ENCODE results near the gene ZBTB7C. TPM values are rescaled to one million over a fixed set of nuclear protein-coding genes. Genes with fewer than 3 reads are reported as not detected.

ZBTB7C gene
- total RNA-seq, 1 experiment from 2014 or later, result 0.18 TPM

- intact Hi-C loops (cut with micrococcal nuclease; ENCODE audit: unreplicated experiment), result no loop called here
- no peaks in the 10 kb centered on the region for H3K27me3 ChIP-seq (replicated peaks; ENCODE audit: control insufficient read depth, insufficient read depth, low read length)
- Mint-ChIP-seq H3K27me3 (ENCODE audit: insufficient read depth, unreplicated experiment) (peaks cover 8% of the 10 kb centered on the region), H3K4me3 (ENCODE audit: unreplicated experiment) (no peak overlapping the region), H3K9me3 (ENCODE audit: unreplicated experiment) (no peaks in the 10 kb centered on the region), H3K4me1 (ENCODE audit: low read depth, unreplicated experiment) (no peaks in the 10 kb centered on the region), H3K27ac (ENCODE audit: unreplicated experiment) (no peak overlapping the region), H3K36me3 (ENCODE audit: insufficient read depth, unreplicated experiment) (no peaks in the 10 kb centered on the region)
- no TSS peak for BruUV-seq (replicated peaks)
- H3K36me3 ChIP-seq (ENCODE audit: control insufficient read depth, insufficient read depth, low read length), result no peaks in the 10 kb centered on the region
- ChIA-PET POLR2A (no interaction called here), CTCF (no interaction called here)
- no peaks in the 10 kb centered on the region for H3K4me1 ChIP-seq
- TF ChIP-seq, protein P1, sequence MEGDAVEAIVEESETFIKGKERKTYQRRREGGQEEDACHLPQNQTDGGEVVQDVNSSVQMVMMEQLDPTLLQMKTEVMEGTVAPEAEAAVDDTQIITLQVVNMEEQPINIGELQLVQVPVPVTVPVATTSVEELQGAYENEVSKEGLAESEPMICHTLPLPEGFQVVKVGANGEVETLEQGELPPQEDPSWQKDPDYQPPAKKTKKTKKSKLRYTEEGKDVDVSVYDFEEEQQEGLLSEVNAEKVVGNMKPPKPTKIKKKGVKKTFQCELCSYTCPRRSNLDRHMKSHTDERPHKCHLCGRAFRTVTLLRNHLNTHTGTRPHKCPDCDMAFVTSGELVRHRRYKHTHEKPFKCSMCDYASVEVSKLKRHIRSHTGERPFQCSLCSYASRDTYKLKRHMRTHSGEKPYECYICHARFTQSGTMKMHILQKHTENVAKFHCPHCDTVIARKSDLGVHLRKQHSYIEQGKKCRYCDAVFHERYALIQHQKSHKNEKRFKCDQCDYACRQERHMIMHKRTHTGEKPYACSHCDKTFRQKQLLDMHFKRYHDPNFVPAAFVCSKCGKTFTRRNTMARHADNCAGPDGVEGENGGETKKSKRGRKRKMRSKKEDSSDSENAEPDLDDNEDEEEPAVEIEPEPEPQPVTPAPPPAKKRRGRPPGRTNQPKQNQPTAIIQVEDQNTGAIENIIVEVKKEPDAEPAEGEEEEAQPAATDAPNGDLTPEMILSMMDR (IDR thresholded peaks at IDR 0.05; ENCODE audit: insufficient read depth in 1 of 2, low read depth in 1 of 2, low read length in 1 of 2, severe bottlenecking in 1 of 2, unreplicated experiment in 1 of 2), result no peak
- no peak for DNase-seq
- H3K9me3 ChIP-seq, result no peaks in the 10 kb centered on the region
- no peak overlapping the region for H3K4me3 ChIP-seq (ENCODE audit: low read depth, low read length)
Measured at GRCh38 chr18:48098538-48098937, 310.6 kb downstream of the ZBTB7C start.

- Histone ChIP-seq H3K4me3 (ENCODE audit: low read depth, low read length) (no peak overlapping the region), H3K9me3 (no peaks in the 10 kb centered on the region), H3K36me3 (ENCODE audit: control insufficient read depth, insufficient read depth, low read length) (no peaks in the 10 kb centered on the region), H3K27me3 (replicated peaks; ENCODE audit: control insufficient read depth, insufficient read depth, low read length) (no peaks in the 10 kb centered on the region), H3K4me1 (no peaks in the 10 kb centered on the region)
- BruUV-seq (replicated peaks), result no TSS peak
- peaks cover 7% of the 10 kb centered on the region for H3K27me3 Mint-ChIP-seq (ENCODE audit: insufficient read depth, unreplicated experiment)
- no peak for DNase-seq
- H3K9me3 Mint-ChIP-seq (ENCODE audit: unreplicated experiment), result no peaks in the 10 kb centered on the region
- intact Hi-C loops (cut with micrococcal nuclease; ENCODE audit: unreplicated experiment), result no loop called here
- TF ChIP-seq, protein P1 (IDR thresholded peaks at IDR 0.05; ENCODE audit: insufficient read depth in 1 of 2, low read depth in 1 of 2, low read length in 1 of 2, severe bottlenecking in 1 of 2, unreplicated experiment in 1 of 2), result no peak
- no peaks in the 10 kb centered on the region for H3K4me1 Mint-ChIP-seq (ENCODE audit: low read depth, unreplicated experiment)
- POLR2A ChIA-PET, result no interaction called here
- H3K36me3 Mint-ChIP-seq (ENCODE audit: insufficient read depth, unreplicated experiment), result no peaks in the 10 kb centered on the region
- no peak overlapping the region for H3K4me3 Mint-ChIP-seq (ENCODE audit: unreplicated experiment)
- H3K27ac Mint-ChIP-seq (ENCODE audit: unreplicated experiment), result no peak overlapping the region
- CTCF ChIA-PET, result no interaction called here
Measured at GRCh38 chr18:48098007-48098406, 311.2 kb downstream of the ZBTB7C start.

- no peaks in the 10 kb centered on the region for H3K36me3 Mint-ChIP-seq (ENCODE audit: insufficient read depth, unreplicated experiment)
- no peak overlapping the region for H3K27ac Mint-ChIP-seq (ENCODE audit: unreplicated experiment)
- no peaks in the 10 kb centered on the region for H3K27me3 ChIP-seq (replicated peaks; ENCODE audit: control insufficient read depth, insufficient read depth, low read length)
- H3K9me3 Mint-ChIP-seq (ENCODE audit: unreplicated experiment), result no peaks in the 10 kb centered on the region
- intact Hi-C loops (cut with micrococcal nuclease; ENCODE audit: unreplicated experiment), result no loop called here
- TF ChIP-seq, protein P1 (IDR thresholded peaks at IDR 0.05; ENCODE audit: insufficient read depth in 1 of 2, low read depth in 1 of 2, low read length in 1 of 2, severe bottlenecking in 1 of 2, unreplicated experiment in 1 of 2), result no peak
- CTCF ChIA-PET, result no interaction called here
- DNase-seq, result no peak
- H3K4me1 ChIP-seq, result no peaks in the 10 kb centered on the region
- peaks cover 6% of the 10 kb centered on the region for H3K27me3 Mint-ChIP-seq (ENCODE audit: insufficient read depth, unreplicated experiment)
- H3K4me3 ChIP-seq (ENCODE audit: low read depth, low read length), result no peak overlapping the region
- POLR2A ChIA-PET, result no interaction called here
- H3K4me3 Mint-ChIP-seq (ENCODE audit: unreplicated experiment), result no peak overlapping the region
- H3K36me3 ChIP-seq (ENCODE audit: control insufficient read depth, insufficient read depth, low read length), result no peaks in the 10 kb centered on the region
- H3K9me3 ChIP-seq, result no peaks in the 10 kb centered on the region
- no peaks in the 10 kb centered on the region for H3K4me1 Mint-ChIP-seq (ENCODE audit: low read depth, unreplicated experiment)
- BruUV-seq (replicated peaks), result no TSS peak
Measured at GRCh38 chr18:48095726-48096125, 313.5 kb downstream of the ZBTB7C start.
